HG03457 (cell line): Measurements from ENCODE around the gene RNF157.

Source experiments
- ATAC-seq: cut with Tn5 transposase; IDR thresholded peaks from one replicate; pipeline ENCODE4 v1.9.1; 2021; ENCODE audit warnings: moderate number of reproducible peaks; ENCODE audit not compliant: unreplicated experiment

Gene RNF157

DNA sequence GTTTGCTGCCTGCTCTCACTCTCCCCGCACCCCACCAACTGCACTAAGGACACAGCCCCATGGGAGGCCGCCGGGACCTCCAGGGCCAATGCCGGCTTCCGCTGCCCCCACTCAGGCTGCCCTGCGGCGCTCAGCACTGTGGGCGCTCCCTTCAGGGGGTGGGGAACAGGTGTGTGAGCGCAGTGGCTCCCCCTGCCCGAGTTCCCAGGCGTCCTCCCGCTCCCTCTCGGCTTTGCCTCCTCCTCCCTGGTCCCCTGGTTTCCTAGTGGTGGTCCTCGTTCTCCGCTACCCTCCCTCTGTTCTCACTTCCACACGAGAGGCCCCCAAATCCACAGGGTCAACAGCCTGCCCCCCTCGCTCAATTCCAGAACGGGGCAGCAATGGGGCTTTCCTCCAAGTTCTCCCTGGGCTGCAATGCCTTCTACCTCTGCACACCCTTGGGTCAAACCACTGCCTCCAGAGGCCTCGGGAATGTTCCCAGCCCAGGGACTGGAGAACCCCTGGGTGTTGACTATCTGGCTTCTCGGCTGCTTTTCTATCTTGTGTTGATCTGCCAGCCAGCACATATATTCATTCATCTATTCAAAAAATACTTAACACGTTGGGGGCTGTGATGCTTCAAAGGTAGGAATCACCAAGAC lies 109.1 kb downstream of the RNF157 start:
- no peak for ATAC-seq

DNA sequence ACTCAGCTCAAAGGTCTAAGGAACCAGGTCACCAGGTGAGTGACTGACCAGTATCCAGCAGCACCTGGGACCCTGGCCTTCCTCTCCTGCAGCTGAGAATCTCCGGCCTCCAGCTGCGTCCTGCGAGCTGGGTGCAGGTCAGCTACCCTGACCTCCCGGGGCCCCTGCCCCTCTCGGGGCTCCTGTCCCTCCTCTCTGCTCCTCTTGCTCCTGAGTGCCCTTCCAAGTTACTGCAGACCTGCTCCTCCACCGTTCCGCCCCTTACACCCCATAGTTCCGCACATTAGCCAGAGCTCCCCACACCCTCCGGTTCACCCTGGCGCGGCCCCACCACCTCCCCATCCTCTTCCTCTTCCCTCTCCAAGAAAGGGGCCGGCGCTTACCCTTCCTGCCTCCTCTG lies 109.8 kb downstream of the RNF157 start:
- no peak for ATAC-seq

DNA sequence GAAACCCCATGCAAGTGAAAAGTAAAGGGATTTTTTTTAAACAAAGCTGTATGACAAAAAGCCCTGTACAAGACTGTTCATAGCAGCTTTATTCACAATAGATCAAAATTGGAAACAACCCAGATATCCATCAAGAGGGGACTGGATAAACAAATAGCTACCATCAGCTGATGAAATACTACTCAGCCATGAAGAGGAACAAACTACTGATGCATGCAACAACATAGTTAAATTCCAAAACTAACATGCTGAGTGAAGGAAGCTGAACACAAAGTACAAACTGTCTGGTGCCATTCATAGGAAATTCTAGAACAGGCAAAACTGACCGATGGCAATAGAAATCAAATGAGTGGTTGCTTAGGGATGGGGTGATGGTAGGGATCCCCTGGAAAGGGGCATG lies 114.4 kb downstream of the RNF157 start:
- no peak for ATAC-seq

DNA sequence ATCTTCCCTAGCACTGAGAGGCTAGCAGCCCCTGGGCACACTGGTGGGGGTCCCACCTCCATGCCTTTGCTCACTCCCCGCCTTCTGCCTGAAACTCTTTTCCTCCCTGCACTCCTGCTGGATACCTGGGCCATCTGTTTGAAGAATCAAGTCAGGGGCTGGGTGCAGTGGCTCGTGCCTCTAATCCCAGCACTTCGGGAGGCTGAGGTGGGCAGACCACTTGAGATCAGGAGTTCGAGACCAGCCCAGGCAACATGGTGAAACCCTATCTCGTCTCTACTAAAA lies 115.0 kb downstream of the RNF157 start:
- ATAC-seq: no peak

DNA sequence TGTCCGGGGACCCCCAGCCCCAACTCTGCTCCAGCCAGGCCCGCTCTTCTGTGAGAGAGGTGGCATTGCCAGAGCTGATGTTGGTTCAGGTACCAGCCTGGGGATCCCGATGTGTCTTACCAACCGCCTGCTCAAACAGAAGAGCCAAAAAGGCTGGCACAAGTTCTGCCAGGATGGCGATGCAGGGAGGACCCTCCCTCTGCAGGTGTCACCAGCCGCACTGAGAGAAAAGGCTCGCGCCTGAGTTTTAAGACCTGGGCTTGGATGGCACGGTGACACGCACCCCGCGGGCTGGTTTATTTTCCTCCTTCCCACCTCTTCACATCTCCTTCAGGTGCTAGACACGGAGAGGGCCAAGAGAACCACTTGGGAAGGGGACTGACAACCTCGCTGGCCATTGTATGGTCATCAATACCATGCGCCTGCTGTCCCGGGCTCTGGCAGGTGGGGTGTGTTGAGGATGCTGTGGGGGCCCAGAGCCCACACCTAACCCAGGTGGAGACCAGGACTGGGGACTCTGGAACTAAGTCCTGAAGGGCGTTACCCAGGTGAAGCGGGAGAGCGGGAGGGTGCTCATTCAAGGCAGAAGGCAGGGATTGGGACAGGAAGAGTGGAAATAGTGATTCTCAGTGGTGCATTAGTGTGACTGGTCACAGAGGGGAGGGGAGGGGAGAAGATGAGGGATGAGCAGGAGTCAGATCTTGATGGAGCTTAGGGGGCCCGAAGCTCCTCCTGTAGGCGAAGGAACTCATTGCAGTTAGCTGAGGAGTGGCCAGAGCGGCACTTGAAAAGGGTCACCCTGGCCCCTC lies 115.5 kb downstream of the RNF157 start:
- no peak for ATAC-seq

DNA sequence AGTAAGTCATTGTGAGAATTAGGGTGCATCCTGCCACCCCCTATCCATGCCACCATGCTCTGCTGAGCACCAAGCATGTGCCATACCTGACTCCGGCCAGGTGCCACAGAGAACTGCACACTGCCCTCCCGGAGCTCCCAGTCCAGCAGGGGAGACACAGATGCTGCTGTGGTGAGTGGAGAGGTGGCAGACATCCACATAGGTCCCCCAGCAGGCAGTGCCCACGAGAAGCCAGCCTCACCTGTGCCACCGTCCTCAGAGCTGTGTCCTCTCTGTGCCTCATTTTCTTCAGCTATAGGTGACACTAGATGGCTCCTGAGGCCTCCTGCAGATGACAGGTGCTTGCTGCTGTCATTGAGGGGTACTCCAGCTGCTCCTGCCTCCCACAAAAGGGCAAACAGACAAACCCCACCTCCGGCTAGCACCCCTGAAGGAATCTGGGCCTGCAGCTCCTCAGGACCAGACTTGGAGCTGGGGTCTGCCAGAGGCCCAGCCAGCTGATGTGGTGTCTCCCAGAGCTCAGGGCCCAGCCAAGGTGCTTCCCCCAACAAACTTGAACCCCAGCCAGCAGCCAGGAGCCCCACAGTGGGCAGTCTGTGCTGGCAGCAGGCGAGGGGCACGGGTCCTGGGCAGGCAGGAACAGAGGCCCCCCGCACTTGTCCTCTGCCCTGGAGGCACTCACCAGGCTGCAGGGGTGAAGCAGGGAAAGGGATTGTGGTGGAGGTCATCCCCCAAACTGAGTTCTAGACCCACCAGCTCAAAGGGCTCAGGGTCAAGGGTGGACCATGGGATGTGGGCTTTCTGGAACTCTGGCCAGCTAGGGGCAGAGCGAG lies 116.3 kb downstream of the RNF157 start:
- no peak for ATAC-seq

DNA sequence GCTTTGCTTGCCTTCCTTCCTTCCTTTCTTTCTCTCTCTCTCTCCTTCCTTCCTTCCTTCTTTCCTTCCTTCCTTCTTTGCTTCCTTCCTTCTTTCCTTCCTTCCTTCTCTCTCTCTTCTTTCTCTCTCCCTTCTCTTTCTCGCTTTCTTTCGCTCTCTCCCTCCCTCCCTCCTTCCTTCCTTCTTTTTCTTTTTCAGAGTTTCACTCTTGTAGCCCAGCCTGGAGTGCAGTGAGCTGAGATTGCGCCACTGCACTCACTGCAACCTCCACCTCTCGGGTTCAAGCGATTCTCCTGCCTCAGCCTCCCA lies 117.1 kb downstream of the RNF157 start:
- no peak for ATAC-seq

DNA sequence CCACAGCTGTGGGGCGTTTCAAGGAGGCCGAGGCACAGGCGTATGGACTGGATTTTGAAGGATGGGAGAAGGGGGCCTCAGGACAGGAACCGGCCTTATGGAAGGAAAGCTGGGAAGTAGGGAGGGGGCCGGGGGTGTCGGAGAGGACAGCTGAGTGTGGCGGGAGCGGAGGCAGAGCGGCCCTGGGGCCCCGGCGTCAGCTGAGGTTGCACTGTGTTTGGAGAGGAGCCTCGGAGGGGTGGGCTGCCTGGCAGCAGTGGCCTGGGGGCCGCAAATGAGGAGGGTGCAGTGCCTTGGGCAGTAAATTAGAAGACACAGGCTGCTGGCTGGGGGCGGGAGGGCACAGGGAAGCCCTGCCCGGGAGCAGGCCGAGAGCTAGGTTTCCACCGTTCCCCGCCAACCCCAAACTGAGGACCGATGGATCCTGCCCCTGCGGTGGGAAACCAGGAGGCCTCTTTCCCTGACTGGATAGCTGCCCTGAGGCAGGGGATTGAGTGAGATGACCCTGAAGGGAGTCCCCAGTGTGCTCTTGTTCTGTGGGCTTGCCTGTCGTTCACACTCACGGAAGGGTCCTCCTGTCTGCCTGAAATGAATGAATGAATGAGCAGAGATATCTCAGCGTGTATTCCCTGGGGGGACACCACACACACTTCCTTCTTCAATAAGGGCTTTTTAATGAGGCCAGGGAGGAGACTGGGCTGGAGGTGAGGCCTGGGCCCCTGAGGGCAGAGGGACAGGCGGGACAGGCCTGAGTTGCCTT lies 117.7 kb downstream of the RNF157 start:
- no peak for ATAC-seq

DNA sequence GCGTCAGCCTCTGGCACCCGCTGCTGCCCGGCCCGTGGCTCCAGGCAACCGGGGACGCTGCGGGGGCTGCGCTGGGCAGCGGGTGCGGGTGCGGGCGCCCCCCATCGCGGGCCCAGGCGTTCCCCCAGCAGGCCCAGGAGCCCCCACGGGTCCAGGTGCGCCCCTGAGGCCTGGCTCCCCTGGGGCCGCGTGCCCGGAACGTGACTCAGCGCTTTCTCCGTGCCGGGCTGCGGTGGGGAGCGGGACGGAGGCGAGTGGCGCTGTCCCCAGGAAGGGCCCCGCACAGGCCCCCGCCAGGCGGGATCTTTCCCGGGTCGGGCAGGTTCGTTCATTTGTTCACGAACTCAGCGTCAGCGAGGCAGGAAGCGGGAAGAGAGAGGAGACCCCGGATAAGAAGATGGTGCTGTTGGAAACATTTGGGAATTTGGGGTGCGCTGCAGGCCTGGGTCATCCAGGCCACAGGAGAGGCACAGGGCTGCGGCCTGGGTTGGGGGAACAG lies 118.3 kb downstream of the RNF157 start:
- no peak for ATAC-seq

DNA sequence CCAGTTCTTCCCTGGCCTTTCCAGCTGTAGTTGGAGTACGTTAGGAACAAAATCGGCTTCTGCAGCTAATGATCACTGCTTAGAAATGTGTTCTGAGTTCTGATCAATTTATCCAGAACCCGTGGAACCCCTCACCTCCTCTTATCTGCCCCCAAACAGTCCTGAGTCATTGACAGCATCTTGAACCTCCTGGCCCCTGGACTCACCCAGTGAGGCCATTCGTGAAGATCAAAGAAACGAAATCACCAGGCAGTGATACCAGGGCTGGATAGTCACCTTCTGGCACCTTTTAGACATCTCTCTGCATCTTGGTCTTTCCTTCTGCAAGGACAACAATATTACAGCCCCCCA lies 119.7 kb downstream of the RNF157 start:
- ATAC-seq: no peak

DNA sequence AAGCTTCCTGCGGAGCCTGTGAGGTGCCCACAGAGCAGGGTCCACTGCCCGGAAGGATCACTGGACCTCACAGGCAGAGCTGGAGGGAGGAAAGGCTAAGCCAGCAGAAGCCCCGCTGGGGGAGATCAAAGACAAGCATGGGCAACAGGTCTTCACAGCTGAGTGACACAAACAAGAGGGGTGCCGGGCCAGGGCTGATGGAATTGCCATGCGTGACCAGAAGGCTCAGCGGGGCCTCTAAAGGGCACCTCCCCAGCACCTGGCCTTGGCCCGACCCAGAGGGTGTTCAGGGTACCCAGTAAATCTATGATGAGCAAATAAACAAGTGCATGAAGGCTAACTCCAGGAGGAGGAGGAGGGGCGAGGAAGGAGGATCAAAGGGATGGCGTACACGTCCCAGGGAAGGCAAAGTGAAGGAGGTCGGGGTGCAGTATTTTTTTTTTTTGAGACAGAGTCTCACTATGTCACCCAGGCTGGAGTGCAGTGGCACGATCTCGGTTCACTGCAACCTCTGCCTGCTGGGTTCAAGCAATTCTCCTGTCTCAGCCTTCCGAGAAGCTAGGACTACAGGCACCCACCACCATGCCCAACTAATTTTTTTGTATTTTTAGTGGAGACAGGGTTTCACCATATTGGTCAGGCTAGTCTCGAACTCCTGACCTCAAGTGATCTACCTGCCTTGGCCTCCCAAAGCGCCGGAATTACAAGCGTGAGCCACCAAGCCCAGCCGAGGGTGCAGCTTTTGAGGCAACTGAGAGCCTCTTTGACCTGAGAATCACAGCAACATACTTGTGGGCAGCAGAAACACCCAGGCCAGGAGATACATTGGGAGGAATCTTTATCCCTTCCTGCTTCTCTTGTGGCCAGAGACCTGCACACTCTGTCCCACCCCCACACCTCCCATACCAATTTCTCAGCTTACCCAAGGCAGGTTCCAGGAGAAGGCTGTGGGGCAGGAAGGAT lies 120.6 kb downstream of the RNF157 start:
- ATAC-seq: no peak

DNA sequence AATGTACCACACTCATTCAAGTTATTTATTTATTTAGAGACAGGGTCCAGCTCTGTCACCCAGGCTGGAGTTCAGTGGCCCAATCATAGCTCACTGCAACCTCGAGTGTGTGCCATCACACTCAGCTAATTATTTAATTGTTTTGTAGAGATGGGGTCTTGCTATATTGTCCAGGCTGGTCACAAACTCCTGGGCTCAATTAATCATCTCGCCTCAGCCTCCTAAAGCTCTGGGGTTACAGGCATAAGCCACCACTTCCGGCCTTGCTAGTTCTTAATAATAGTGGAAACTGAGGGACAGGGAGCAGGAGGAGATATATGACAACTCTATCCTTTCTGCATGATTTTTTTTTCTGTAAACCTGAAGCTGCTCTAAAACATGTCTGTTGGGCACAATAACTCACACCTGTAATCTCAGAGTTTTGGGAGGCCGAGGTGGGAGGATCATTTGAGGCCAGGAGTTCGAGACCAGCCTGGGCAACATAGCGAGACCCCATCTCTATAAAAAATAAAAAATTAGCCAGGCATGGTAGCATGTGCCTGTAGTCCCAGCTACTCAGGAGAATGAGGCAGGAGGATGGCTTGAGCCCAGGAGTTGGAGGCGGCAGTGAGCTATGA lies 125.0 kb downstream of the RNF157 start:
- ATAC-seq: no peak

DNA sequence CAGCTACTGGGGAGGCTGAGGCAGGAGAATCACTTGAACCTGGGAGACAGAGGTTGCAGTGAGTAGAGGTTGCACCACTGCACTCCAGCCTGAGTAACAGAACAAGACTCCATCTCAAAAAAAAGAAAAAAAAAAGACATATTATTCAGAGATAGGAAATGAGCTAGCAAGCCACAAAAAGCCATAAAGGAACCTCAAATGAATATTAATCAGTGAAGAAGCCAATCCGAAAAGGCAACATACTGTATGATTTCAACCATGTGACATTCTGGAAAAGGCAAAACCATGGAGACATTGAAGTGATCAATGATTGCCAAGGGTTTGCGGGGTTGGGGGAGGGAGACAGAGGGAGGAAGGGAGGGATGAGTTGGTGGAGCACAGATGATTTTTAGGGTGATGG lies 128.3 kb downstream of the RNF157 start:
- ATAC-seq: no peak

DNA sequence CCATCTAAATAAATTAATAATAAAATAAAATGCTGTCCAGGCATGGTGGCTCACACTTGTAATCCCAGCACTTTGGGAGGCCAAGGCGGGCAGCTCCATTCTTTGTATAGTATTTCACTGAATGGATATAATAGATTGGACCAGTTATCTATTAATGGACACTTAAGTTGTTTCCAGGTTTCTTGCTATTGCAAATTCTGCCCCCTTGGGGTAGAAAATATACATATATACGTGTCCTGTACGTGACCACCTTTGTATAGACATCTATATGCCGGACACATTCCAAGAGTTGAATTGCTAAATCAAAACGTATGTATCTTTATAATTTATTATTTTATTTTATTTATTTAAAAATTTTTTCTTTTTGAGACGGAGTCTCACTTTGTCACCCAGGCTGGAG lies 132.8 kb downstream of the RNF157 start:
- ATAC-seq: no peak

DNA sequence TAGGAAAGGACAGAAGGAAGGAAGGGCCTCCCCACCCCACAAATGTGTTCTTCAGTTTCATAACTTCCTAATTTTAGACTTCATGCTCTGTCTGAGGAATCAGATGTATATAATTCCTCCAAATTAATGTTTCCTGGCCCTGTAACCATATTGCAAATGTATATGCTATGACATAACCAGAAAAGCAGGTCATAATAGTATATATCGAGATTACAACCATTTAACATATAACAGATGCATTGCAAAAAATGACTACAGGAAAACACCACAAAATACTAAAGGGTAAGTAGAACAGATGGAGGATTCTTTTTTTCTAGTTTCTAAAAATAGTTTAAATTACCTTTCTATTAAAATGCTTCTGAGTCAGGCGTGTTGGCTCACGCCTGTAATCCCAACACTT lies 133.6 kb downstream of the RNF157 start:
- ATAC-seq: no peak

DNA sequence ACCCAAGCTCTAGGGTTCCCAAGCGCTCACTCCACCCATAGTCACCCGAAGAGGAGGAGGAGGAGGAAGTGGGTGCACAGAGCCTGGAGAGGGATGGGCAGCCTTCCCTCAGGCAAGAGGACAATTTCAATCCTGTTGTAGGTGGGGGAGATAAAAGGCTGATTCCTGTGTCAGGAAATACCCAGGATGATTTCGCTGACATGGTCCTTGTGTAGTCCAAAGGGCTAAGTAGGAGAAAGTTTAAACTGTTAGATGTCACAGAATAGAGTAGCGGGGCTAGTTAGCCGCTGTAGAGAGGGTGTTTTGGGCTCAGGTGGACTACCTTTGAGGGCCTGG lies 135.4 kb downstream of the RNF157 start:
- no peak for ATAC-seq

DNA sequence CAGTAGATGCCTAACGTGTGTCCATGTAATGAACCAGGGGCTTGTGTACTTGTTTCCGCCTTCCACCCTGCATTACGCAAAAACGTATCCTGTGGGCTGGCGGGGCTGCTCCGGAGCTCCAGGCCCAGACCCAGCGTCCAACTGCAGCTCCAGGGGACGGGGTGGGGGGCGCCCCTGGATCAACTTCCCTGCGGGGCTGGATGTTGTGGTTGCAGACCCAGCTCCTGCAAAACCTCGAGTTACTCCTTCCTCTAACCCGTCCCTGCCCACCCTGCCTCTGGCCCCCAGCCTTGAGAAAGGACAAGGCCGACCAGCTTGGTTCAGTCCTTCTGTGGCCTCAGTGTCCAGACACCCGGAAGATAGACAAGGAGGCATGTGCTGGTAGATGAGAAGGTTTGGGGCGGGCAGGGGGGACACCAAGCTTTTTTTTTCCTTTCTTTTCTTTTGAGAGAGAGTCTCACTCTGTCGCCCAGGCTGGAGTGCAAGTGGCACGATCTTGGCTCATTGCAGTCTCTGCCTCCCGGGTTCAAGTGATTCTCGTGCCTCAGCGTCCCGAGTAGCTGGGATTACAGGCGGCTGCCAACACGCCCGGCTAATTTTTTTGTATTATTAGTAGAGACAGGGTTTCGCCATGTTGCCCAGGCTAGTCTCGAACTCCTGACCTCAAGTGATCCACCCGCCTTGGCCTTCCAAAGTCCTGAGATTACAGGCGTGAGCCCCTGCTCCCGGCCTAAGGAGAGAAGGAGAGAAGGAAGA lies 136.0 kb downstream of the RNF157 start:
- no peak for ATAC-seq

DNA sequence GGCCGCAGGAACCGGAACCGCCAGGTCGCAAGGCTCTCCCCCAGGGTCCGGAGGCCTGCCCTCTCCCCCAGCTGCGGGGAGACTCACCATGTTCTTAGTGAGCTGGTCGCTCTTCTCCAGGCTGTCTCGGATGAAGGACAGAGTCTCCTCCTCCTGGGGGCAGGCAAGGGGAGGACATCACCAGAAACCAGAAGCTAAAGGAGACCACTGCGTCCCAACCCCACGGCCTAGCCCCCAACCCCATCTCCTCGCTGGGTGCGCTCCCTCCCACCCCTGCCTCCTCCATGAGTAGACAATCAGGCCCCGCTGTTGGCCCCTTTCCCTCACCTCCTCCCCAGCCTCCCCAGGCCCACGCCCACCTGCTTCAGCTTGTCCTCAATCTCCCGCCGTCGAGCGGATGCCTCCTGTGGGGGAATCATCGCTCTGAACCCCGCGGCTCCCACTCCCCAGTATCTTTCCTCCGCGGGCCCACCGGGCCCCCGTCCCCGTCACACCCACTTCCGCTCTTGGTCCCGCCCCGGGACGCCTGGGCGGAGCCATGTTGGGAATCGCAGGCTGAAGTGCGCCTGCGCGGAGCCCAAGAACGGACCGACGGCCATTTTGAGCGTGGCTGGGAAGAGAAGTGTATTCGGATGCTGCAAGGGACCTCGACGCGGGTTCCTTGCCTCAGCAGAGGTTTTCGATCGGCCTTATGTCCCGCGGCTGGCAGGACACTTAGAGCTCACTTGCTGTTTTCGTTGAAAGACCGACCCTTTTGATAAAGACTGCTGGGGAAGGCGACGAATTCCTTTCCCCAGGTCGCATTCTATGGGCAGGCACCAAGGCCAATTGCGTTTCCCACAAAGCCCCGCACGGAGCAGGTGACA lies 136.8 kb downstream of the RNF157 start, which contains the start of gene EXOC7:
Gene EXOC7 (minus strand): TSS at position 514 of the 866 bp plus-strand sequence. CDS start 95 bp downstream, at position 419.
- peak; percentile 78 for ATAC-seq
